ENCODE measurements around the gene AP1S2.

AP1S2 gene

DNA sequence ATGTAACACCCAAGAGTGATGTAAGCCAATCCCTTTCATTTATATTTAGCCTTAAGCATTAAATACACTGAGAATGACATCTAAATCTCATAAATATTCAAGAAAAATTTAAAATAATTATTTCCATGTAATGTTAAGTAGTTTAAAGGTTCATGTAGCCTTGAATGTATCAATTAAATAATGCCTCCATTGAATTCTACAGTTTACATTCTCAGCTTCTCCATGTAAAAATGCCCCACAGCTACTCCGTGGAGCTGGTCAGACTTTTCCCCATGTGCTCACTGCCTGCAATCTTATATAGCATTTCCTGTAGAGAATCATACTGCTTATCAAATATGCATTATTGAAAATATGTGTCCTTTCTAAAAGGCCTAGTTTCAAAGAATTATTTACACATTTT, 25.4 kb downstream of the AP1S2 start:
- TF ChIP-seq, protein P1, sequence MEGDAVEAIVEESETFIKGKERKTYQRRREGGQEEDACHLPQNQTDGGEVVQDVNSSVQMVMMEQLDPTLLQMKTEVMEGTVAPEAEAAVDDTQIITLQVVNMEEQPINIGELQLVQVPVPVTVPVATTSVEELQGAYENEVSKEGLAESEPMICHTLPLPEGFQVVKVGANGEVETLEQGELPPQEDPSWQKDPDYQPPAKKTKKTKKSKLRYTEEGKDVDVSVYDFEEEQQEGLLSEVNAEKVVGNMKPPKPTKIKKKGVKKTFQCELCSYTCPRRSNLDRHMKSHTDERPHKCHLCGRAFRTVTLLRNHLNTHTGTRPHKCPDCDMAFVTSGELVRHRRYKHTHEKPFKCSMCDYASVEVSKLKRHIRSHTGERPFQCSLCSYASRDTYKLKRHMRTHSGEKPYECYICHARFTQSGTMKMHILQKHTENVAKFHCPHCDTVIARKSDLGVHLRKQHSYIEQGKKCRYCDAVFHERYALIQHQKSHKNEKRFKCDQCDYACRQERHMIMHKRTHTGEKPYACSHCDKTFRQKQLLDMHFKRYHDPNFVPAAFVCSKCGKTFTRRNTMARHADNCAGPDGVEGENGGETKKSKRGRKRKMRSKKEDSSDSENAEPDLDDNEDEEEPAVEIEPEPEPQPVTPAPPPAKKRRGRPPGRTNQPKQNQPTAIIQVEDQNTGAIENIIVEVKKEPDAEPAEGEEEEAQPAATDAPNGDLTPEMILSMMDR (IDR thresholded peaks at IDR 0.05; ENCODE audit: low read depth, low read length): no peak
- H3K4me3 ChIP-seq (replicated peaks in 1 of 2; ENCODE audit: low read depth in 2 of 2, low read length in 2 of 2): no peak overlapping the region
- DNase-seq (ENCODE audit: low read depth in 2 of 2): no peak

DNA sequence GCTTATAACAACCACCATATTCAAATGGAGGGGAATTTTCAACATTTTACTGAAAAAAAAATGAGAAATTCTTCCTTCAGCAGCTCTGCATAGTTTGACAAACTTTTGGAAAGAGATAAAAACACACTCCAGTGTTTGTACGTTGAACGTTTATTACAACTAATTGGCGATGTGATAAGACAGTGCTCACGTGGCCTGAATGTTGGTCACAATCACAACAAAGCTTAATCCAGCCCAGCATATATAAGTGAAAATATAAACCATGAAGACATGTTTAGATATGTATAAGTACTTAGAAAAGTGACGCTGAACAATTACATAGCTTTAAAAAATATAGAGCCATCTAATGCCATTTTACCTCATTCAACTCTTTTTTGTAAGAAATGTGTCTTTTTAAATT, 28.7 kb downstream of the AP1S2 start:
- TF ChIP-seq, protein P1 (IDR thresholded peaks at IDR 0.05; ENCODE audit: low read depth, low read length): no peak
- H3K4me3 ChIP-seq (replicated peaks in 1 of 2; ENCODE audit: low read depth in 2 of 2, low read length in 2 of 2): no peak overlapping the region
- DNase-seq (ENCODE audit: low read depth in 2 of 2): no peak

DNA sequence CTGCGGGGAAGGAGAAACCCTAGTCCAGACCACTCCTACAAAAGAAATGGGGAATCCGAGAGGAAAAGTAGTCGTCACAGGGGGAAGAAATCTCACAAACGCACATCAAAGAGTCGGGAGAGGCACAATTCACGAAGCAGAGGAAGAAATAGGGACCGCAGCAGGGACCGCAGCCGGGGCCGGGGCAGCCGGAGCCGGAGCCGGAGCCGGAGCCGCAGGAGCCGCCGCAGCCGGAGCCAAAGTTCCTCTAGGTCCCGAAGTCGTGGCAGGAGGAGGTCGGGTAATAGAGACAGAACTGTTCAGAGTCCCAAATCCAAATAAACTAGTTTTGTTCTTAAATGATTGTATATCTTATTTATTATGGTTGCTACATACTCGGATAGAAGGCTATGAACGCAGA, 31.7 kb downstream of the AP1S2 start:
- DNase-seq (ENCODE audit: low read depth in 2 of 2): no peak
- TF ChIP-seq, protein P1 (IDR thresholded peaks at IDR 0.05; ENCODE audit: low read depth, low read length): no peak
- H3K4me3 ChIP-seq (replicated peaks in 1 of 2; ENCODE audit: low read depth in 2 of 2, low read length in 2 of 2): no peak overlapping the region

DNA sequence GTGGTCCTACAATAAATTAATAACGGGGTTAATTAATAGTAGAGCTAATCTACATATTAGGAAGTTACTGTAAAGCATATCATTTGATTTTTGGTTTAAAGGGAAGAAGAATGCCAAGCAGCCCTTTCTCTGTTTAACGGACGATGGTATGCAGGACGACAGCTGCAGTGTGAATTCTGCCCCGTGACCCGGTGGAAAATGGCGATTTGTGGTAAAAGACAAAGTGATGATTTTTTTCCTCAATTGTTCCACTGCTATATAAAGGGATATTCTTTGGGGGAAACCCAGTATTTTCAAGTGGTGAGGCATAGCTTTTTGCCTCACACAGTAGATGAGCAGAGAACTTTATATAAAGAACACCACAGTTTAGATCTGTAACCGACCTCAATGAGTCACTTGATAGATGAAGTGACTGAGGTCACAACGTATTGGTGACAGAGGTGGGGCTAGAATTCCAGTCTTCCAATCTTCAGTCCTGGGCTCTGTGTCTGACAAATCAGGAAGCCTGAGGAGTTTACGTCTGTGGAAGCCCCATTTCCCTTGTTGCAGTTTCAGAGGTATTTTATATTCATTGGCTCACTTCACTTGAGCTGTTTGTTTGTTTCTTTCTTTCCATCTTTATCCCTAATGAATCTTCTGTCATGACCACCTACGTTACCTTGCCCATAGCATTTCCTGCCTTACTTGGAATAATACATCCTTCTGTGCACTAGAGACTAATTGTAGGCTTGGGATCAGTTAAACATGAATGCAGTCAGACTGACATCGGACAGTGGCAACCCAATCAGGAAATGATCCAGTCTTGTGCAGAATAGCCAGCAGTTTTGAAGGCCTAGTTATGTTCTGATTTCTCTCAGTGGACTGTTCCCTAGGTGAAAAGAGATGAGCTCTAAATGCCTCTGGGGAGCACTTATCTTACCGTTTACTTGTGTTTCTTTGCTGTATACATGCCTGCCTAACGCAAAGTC, 34.2 kb downstream of the AP1S2 start:
- DNase-seq (ENCODE audit: low read depth in 2 of 2): no peak
- no peak overlapping the region for H3K4me3 ChIP-seq (replicated peaks in 1 of 2; ENCODE audit: low read depth in 2 of 2, low read length in 2 of 2)
- TF ChIP-seq, protein P1 (IDR thresholded peaks at IDR 0.05; ENCODE audit: low read depth, low read length): no peak

DNA sequence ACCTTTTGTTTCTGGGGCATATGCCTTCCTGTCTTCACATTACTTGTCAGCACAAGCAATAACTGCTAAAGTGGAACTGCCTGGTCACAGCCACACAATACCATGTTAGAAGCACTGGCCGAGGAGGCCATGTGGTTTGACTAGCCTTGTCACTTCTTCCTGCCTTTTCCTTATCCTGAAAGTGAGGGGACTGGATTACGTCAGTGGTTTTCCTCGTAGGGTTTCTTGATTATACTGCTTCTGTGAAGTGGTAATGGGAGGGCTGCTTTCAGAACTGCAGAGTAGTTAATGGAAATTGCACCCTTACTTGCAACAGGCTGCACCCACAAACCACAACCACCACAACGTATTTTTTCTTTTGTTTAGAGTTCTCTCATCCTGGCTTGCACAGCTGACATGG, 37.7 kb downstream of the AP1S2 start:
- H3K4me3 ChIP-seq (replicated peaks in 1 of 2; ENCODE audit: low read depth in 2 of 2, low read length in 2 of 2): no peak overlapping the region
- peak in 1 of 2 donors; percentile 12 for DNase-seq (ENCODE audit: low read depth in 2 of 2)
- TF ChIP-seq, protein P1 (IDR thresholded peaks at IDR 0.05; ENCODE audit: low read depth, low read length): no peak

DNA sequence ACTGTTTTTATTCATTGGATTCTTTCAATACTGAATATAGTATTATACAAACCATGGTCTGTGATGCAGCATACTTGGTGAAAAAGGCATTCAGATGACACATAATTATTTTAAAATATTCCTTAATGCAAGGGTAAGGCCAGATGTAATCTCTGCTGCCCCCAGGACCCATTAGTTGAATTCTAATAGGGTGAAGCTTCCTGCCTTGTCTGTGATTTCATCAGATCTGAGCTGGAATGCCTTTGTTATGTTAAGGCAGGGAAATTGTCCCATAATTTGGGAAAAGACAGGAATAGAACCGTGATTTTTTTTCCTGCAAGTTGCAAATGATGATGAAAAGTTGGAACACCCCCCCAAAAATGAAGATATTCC, 38.2 kb downstream of the AP1S2 start:
- no peak overlapping the region for H3K4me3 ChIP-seq (replicated peaks in 1 of 2; ENCODE audit: low read depth in 2 of 2, low read length in 2 of 2)
- no peak for DNase-seq (ENCODE audit: low read depth in 2 of 2)
- TF ChIP-seq, protein P1 (IDR thresholded peaks at IDR 0.05; ENCODE audit: low read depth, low read length): no peak
